Choroid plexus epithelial cell (primary cell): ENCODE measurements around the gene TEX13D.
"Not testable (repeated sequence)": the region's sequence is repeated elsewhere in the genome, so short reads cannot be mapped to it uniquely, and the experiment has no call there.

Experiments
- DNase-seq: peaks from one replicate; pipeline ENCODE4 v3.0.0-alpha.2; 2010; ENCODE audit warnings: low read depth
- H3K4me3 ChIP-seq: 2 replicates; pipeline ENCODE4 v1.5.1; 2011; ENCODE audit warnings: low read depth, mild to moderate bottlenecking, control low read depth, low read length, moderate library complexity
- TF ChIP-seq, protein P1 (sequence below): conservative IDR thresholded peaks from 2 replicates; pipeline ENCODE4 v1.5.1; 2011; ENCODE audit warnings: low read depth, mild to moderate bottlenecking, control low read depth, inconsistent platforms, low read length, moderate library complexity

The TEX13D gene

DNA sequence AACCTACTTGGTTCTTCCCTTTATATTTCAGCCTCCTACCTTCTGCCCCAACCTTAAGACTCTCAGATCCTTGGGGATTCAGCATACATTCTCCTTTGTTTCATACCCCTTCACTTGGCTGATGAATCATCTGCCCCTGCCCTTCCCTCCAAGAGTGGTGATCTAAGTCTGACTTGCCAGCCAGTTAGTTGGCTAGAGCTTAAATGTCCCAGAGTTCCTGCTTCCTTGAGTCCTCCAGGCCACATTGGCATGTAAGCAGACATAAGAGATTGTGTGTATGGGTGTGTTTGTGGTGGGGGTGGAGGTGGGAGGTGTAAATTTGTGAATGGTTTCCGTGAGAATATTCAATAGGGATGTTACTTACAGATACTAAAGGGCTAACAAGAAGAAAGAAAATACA lies 3.7 kb upstream of the TEX13D start:
- H3K4me3 ChIP-seq, result no peak overlapping the region
- TF ChIP-seq, protein P1, sequence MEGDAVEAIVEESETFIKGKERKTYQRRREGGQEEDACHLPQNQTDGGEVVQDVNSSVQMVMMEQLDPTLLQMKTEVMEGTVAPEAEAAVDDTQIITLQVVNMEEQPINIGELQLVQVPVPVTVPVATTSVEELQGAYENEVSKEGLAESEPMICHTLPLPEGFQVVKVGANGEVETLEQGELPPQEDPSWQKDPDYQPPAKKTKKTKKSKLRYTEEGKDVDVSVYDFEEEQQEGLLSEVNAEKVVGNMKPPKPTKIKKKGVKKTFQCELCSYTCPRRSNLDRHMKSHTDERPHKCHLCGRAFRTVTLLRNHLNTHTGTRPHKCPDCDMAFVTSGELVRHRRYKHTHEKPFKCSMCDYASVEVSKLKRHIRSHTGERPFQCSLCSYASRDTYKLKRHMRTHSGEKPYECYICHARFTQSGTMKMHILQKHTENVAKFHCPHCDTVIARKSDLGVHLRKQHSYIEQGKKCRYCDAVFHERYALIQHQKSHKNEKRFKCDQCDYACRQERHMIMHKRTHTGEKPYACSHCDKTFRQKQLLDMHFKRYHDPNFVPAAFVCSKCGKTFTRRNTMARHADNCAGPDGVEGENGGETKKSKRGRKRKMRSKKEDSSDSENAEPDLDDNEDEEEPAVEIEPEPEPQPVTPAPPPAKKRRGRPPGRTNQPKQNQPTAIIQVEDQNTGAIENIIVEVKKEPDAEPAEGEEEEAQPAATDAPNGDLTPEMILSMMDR, result no peak
- DNase-seq, result no peak

DNA sequence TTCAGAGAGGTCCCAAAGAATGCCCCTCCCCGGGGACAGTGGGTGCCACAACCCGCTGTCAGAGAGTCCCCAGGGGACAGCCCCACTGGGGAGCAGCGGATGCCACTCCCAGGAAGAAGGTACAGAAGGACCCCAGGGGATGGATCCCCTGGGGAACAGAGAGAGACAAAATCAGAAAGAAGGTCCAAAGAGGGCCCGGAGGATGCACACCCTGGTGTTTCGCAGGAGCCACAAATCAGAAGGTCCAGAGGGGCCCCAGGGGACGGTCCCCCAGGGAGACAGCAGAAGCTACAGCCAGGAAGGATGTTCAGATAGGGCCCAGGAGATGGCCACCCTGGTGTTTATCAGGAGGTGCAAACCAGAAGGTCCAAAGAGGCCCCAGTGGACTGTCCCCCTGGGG lies 1.4 kb downstream of the TEX13D start:
- H3K4me3 ChIP-seq, result no peak overlapping the region
- no peak for DNase-seq
- TF ChIP-seq, protein P1, result no peak

DNA sequence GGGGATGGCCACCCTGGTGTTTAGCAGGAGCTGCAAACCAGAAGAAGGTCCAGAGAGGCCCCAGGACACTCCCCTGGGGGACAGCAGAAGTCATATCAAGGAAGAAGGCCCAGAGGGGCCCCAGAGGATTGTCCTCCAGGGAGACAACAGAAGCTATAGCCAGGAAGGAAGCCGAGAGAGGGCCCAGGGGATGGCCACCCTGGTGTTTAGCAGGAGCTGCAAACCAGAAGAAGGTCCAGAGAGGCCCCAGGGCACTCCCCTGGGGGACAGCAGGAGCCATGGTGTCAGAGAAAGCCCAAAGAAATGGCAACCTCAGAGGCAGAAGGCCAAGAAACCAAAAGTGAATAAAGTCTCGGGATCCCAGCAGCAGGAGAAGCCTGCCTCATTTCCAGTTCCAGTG lies 2.1 kb downstream of the TEX13D start:
- DNase-seq, result not testable (repeated sequence)

DNA sequence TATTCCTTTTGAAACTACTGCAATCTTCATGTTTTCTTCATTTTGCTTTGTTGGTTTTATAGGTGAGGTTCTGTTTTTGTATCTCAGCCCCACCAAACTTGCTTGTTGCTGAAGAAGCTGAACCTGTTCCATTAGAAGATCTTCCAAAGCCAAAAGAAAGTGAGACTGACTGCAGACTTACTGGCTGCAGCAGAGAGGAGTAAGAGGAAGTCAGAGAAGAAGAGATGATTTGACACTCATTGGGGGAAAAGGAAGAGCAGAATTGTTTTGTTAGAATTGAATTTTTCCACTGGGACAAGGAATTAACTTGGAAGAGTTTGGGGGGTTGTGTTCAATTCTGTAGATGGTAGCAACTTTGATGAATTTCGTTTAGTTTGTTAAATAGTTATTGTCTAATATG lies 3.1 kb downstream of the TEX13D start:
- TF ChIP-seq, protein P1, result no peak
- DNase-seq, result no peak
- no peak overlapping the region for H3K4me3 ChIP-seq

More for the DNA sequence above, 2.1 kb downstream of the TEX13D start:
- H3K4me3 ChIP-seq, result not testable (repeated sequence)

DNA sequence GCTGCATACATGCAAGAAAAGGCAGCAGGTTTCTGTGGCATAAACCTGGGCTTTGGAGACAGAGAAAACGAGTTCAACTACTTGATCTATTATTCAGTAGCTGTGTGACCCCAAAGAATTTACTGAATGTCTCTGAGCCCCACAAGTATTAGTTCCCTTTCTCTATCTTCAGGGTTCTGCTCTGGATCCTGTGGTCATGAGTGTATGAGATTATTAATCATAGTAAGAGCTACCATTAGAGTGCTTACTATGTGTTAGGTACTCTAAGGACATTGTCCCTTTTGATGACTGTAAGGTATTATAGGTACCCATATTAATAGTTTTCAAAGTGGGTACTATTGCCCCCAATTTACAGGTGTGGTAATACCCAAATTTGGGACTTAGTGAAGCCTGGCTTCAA lies 5.5 kb downstream of the TEX13D start:
- no peak for DNase-seq
- no peak overlapping the region for H3K4me3 ChIP-seq
- TF ChIP-seq, protein P1, result no peak

DNA sequence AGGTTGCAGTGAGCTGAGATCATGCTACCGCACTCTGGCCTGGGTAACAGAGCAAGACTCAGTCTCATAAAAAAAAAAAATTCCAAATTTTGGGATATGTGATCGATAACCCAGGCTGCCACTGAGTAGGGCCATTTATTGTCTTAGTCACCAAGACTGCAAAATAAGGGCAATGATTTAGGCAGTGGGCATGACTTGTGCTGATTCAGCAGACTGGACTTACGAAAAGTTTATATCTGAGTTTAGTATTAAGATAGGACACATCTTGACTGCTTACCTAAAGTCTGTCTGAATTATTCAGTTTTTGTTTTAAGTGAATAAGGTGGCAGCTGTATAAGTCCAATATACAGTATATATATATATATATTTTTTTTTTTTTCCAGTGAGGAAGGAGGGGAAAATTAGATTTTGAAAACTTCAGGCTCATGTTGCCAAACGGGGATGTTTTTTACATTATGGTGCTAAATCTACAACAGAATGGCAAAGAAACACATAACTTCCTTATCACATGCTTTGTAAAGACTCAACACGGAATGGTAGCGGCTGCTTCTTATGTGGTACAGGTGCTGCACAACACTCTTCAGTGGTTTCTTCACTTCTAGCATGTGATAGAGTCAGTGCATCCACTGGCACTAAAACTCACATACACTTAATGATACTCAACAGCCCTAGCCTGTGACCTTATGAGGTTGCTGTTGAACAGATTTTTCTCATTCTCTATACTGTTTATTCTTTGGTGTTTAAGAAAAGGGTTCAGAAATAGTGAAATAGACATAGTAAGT lies 6.5 kb downstream of the TEX13D start:
- TF ChIP-seq, protein P1, result no peak
- no peak for DNase-seq
- no peak overlapping the region for H3K4me3 ChIP-seq

DNA sequence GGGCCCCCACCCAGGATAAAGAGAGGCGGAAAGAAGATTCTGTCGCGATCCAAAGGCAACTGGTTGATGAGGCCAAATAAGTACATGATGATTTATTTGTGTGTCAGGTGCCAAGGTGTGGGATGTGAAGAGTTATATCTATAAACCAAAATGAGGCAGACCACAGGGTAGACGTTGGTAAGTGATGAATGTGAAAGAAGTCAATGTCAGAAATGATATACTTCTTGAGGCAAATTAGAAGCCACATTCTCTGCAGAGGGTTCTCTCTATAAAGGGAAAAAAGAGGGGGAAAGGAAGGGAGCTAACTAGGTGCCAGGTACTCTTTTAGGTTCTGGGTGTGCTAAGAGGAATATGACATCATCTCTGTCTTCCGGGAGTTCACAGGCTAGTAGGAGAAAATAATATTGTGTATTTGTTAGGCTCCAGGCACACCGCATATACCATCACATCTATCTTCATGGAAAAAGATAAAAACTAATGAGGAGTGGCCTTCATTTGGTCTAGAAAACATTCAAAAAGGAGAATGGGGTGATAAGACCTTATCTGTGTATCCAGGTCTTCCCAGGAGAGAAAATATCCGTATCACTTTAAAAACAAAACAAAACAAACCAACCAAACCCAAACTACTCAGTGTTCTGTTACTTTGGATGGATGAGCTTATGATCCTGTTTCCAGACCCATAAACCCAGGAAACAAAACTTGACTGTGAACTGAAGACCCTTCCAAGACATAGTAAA lies 9.1 kb downstream of the TEX13D start:
- no peak for DNase-seq
- TF ChIP-seq, protein P1, result no peak
- no peak overlapping the region for H3K4me3 ChIP-seq
